ENCODE data around the gene PIK3R1.
A peak's percentile ranks its signal among the peaks of the same experiment; 100 is the strongest.
"Not testable (repeated sequence)": the region's sequence is repeated elsewhere in the genome, so short reads cannot be mapped to it uniquely, and the experiment has no call there.

Gene PIK3R1

GRCh38 chr5:68232277-68232676 lies 16.7 kb downstream of the PIK3R1 start:
- peaks cover 3% of the 10 kb centered on the region for H3K36me3 ChIP-seq (ENCODE audit: control insufficient read depth, insufficient read depth, low read length)
- no peaks in the 10 kb centered on the region for H3K27me3 ChIP-seq (ENCODE audit: control insufficient read depth, insufficient read depth, low read length)
- no peak overlapping the region for H3K4me3 ChIP-seq (ENCODE audit: low read length)
- no peak overlapping the region for H3K27ac ChIP-seq (ENCODE audit: low read depth, low read length)
- H3K9ac ChIP-seq (ENCODE audit: low read length) = no peak overlapping the region
- H3K4me1 ChIP-seq (ENCODE audit: control insufficient read depth, insufficient read depth, low read length) = peaks cover 22% of the 10 kb centered on the region

- H3K9ac ChIP-seq (ENCODE audit: low read length) = no peak overlapping the region
- H3K27ac ChIP-seq (ENCODE audit: low read depth, low read length) = no peak overlapping the region
- no peaks in the 10 kb centered on the region for H3K36me3 ChIP-seq (ENCODE audit: control insufficient read depth, insufficient read depth, low read length)
- peaks cover 29% of the 10 kb centered on the region for H3K4me1 ChIP-seq (ENCODE audit: control insufficient read depth, insufficient read depth, low read length)
- H3K27me3 ChIP-seq (ENCODE audit: control insufficient read depth, insufficient read depth, low read length) = no peaks in the 10 kb centered on the region
- no peak overlapping the region for H3K4me3 ChIP-seq (ENCODE audit: low read length)
These were observed 17.5 kb downstream of the PIK3R1 start for GRCh38 chr5:68233075-68233474.

DNA sequence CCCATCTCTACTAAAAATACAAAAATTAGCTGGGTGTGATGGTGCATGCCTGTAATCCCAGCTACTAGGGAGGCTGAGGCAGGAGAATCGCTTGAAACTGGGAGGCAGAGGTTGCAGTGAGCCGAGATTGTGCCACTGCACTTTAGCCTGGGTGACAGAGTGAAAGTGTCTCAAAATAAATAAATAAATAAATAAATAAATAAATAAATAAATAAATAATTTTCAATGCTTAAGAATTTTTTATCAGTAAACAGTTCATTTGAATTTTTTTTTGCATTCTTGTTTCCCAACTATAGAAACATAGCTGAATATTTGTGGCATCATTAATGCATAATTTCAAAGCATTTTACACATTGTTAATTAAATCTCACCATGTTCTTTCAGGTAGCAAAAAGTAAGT lies 19.7 kb downstream of the PIK3R1 start:
- not testable (repeated sequence) for H3K9ac ChIP-seq (ENCODE audit: low read length); H3K36me3 ChIP-seq (ENCODE audit: control insufficient read depth, insufficient read depth, low read length); H3K4me3 ChIP-seq (ENCODE audit: low read length); H3K27ac ChIP-seq (ENCODE audit: low read depth, low read length); H3K27me3 ChIP-seq (ENCODE audit: control insufficient read depth, insufficient read depth, low read length)
- H3K4me1 ChIP-seq (ENCODE audit: control insufficient read depth, insufficient read depth, low read length) = peaks cover 29% of the 10 kb centered on the region

- H3K9ac ChIP-seq (ENCODE audit: low read length) = no peak overlapping the region
- no peaks in the 10 kb centered on the region for H3K36me3 ChIP-seq (ENCODE audit: control insufficient read depth, insufficient read depth, low read length)
- H3K4me3 ChIP-seq (ENCODE audit: low read length) = peak overlapping the region; percentile 5
- H3K27me3 ChIP-seq (ENCODE audit: control insufficient read depth, insufficient read depth, low read length) = no peaks in the 10 kb centered on the region
- peak overlapping the region; percentile 63 for H3K27ac ChIP-seq (ENCODE audit: low read depth, low read length)
- peaks cover 36% of the 10 kb centered on the region for H3K4me1 ChIP-seq (ENCODE audit: control insufficient read depth, insufficient read depth, low read length)
These were observed 22.2 kb downstream of the PIK3R1 start for GRCh38 chr5:68237715-68238114.

GRCh38 chr5:68239487-68239886 lies 23.9 kb downstream of the PIK3R1 start:
- Histone ChIP-seq H3K4me1 (ENCODE audit: control insufficient read depth, insufficient read depth, low read length) (peaks cover 32% of the 10 kb centered on the region), H3K27me3 (ENCODE audit: control insufficient read depth, insufficient read depth, low read length) (no peaks in the 10 kb centered on the region), H3K4me3 (ENCODE audit: low read length) (peak overlapping the region; percentile 29), H3K36me3 (ENCODE audit: control insufficient read depth, insufficient read depth, low read length) (no peaks in the 10 kb centered on the region), H3K9ac (ENCODE audit: low read length) (no peak overlapping the region), H3K27ac (ENCODE audit: low read depth, low read length) (peak overlapping the region; percentile 63)

- H3K27me3 ChIP-seq (ENCODE audit: control insufficient read depth, insufficient read depth, low read length) = no peaks in the 10 kb centered on the region
- H3K4me3 ChIP-seq (ENCODE audit: low read length) = peak overlapping the region; percentile 18
- H3K4me1 ChIP-seq (ENCODE audit: control insufficient read depth, insufficient read depth, low read length) = peaks cover 36% of the 10 kb centered on the region
- no peaks in the 10 kb centered on the region for H3K36me3 ChIP-seq (ENCODE audit: control insufficient read depth, insufficient read depth, low read length)
- H3K27ac ChIP-seq (ENCODE audit: low read depth, low read length) = peak overlapping the region; percentile 55
- H3K9ac ChIP-seq (ENCODE audit: low read length) = no peak overlapping the region
These were observed 24.6 kb downstream of the PIK3R1 start for GRCh38 chr5:68240202-68240601.

GRCh38 chr5:68240771-68241170 lies 25.2 kb downstream of the PIK3R1 start:
- H3K9ac ChIP-seq (ENCODE audit: low read length) = peak overlapping the region; percentile 7
- peaks cover 36% of the 10 kb centered on the region for H3K4me1 ChIP-seq (ENCODE audit: control insufficient read depth, insufficient read depth, low read length)
- peak overlapping the region; percentile 55 for H3K27ac ChIP-seq (ENCODE audit: low read depth, low read length)
- H3K27me3 ChIP-seq (ENCODE audit: control insufficient read depth, insufficient read depth, low read length) = no peaks in the 10 kb centered on the region
- H3K36me3 ChIP-seq (ENCODE audit: control insufficient read depth, insufficient read depth, low read length) = no peaks in the 10 kb centered on the region
- H3K4me3 ChIP-seq (ENCODE audit: low read length) = no peak overlapping the region

GRCh38 chr5:68242743-68243142 lies 27.2 kb downstream of the PIK3R1 start:
- Histone ChIP-seq H3K9ac (ENCODE audit: low read length) (no peak overlapping the region), H3K27ac (ENCODE audit: low read depth, low read length) (no peak overlapping the region)

DNA sequence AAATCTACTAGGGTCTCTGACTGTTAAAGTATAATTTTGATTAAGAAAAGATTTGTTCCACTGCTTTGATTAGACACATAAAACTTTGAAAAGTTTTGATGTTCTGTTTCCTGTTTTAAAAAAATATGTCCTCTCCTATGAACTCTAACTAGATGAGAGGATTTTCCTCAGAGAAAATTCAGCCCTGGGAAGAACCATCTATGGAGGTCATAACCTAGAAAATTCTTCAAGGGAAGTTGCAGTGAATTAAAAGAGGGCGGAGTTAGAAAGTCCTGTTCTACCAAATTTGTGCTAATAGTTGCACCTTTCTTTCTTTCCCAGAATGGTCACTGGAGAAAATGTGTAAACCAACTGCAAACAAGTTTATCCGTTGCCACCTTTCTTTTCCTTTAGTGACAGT lies 27.7 kb downstream of the PIK3R1 start:
- Histone ChIP-seq H3K27me3 (ENCODE audit: control insufficient read depth, insufficient read depth, low read length) (no peaks in the 10 kb centered on the region), H3K4me1 (ENCODE audit: control insufficient read depth, insufficient read depth, low read length) (peaks cover 25% of the 10 kb centered on the region), H3K36me3 (ENCODE audit: control insufficient read depth, insufficient read depth, low read length) (no peaks in the 10 kb centered on the region), H3K4me3 (ENCODE audit: low read length) (no peak overlapping the region), H3K9ac (ENCODE audit: low read length) (no peak overlapping the region), H3K27ac (ENCODE audit: low read depth, low read length) (no peak overlapping the region)

More at GRCh38 chr5:68242743-68243142, 27.2 kb downstream of the PIK3R1 start:
- H3K4me3 ChIP-seq (ENCODE audit: low read length) = no peak overlapping the region
- peaks cover 29% of the 10 kb centered on the region for H3K4me1 ChIP-seq (ENCODE audit: control insufficient read depth, insufficient read depth, low read length)
- H3K36me3 ChIP-seq (ENCODE audit: control insufficient read depth, insufficient read depth, low read length) = no peaks in the 10 kb centered on the region
- H3K27me3 ChIP-seq (ENCODE audit: control insufficient read depth, insufficient read depth, low read length) = no peaks in the 10 kb centered on the region

DNA sequence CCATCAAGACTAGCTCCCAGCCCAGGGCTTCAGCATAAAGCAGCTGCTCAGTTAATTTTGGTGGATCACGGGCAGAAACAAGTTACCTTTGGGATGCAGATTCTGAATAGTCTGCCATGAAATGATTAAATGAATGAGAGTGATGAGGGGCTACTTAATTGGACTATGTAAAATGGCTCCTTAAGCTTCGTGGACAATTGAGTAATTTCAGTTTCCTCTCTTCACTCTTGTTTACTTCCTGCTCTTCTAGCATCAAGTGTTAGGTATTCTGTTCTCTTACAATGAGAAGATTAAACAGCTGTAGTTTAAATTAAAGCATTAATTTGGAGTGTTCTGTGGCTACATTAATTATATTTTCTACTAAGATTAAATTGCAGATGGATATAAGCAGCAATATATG lies 28.1 kb downstream of the PIK3R1 start:
- Histone ChIP-seq H3K27me3 (ENCODE audit: control insufficient read depth, insufficient read depth, low read length) (no peaks in the 10 kb centered on the region), H3K27ac (ENCODE audit: low read depth, low read length) (no peak overlapping the region), H3K4me1 (ENCODE audit: control insufficient read depth, insufficient read depth, low read length) (peaks cover 28% of the 10 kb centered on the region), H3K36me3 (ENCODE audit: control insufficient read depth, insufficient read depth, low read length) (no peaks in the 10 kb centered on the region), H3K4me3 (ENCODE audit: low read length) (no peak overlapping the region), H3K9ac (ENCODE audit: low read length) (no peak overlapping the region)

DNA sequence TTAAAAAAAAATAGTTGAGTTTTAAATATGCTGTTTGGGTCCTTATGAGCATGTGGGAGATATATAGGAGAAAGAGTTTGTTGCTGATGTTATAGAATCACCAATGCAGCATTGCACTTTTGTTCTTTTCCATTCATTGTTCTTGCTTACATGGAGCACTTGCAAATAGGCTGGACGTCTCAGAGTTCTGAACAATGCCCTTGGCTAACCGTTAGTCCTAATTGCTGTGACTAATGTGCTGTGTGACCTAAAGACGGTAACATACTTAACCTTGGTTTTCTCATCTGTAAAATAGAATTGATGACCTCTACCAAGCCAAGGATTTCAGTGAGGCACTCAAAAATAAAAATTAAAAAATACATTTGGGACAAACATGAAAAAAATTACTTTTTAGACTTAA lies 29.8 kb downstream of the PIK3R1 start:
- Histone ChIP-seq H3K4me1 (ENCODE audit: control insufficient read depth, insufficient read depth, low read length) (peaks cover 32% of the 10 kb centered on the region), H3K9ac (ENCODE audit: low read length) (no peak overlapping the region), H3K27ac (ENCODE audit: low read depth, low read length) (no peak overlapping the region), H3K4me3 (ENCODE audit: low read length) (no peak overlapping the region), H3K36me3 (ENCODE audit: control insufficient read depth, insufficient read depth, low read length) (no peaks in the 10 kb centered on the region), H3K27me3 (ENCODE audit: control insufficient read depth, insufficient read depth, low read length) (no peaks in the 10 kb centered on the region)

GRCh38 chr5:68246802-68247201 lies 31.2 kb downstream of the PIK3R1 start:
- Histone ChIP-seq H3K4me1 (ENCODE audit: control insufficient read depth, insufficient read depth, low read length) (peaks cover 32% of the 10 kb centered on the region), H3K9ac (ENCODE audit: low read length) (no peak overlapping the region), H3K36me3 (ENCODE audit: control insufficient read depth, insufficient read depth, low read length) (no peaks in the 10 kb centered on the region), H3K27me3 (ENCODE audit: control insufficient read depth, insufficient read depth, low read length) (no peaks in the 10 kb centered on the region), H3K27ac (ENCODE audit: low read depth, low read length) (no peak overlapping the region), H3K4me3 (ENCODE audit: low read length) (no peak overlapping the region)

DNA sequence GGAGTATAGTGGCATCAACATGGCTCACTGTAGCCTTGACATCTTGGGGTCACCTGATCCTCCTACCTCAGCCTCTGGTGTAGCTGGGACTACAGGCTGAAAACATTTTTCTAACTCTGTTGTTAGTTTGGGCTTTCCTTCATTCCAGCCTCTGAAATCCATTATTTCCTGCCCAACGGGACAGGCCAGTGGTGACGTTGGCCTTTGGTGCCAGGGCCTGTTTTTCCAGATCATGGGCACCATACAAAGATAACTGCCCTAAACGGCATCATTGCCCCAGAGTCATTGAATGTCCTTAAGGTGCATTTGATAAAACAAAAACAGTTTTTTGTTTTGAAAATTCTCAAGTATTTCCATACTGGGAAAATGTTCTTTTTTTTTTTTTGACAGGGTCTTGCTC lies 32.1 kb downstream of the PIK3R1 start:
- H3K27me3 ChIP-seq (ENCODE audit: control insufficient read depth, insufficient read depth, low read length) = no peaks in the 10 kb centered on the region
- H3K4me1 ChIP-seq (ENCODE audit: control insufficient read depth, insufficient read depth, low read length) = peaks cover 36% of the 10 kb centered on the region
- H3K9ac ChIP-seq (ENCODE audit: low read length) = no peak overlapping the region
- no peak overlapping the region for H3K27ac ChIP-seq (ENCODE audit: low read depth, low read length)
- no peaks in the 10 kb centered on the region for H3K36me3 ChIP-seq (ENCODE audit: control insufficient read depth, insufficient read depth, low read length)
- H3K4me3 ChIP-seq (ENCODE audit: low read length) = no peak overlapping the region

Measured in rectal smooth muscle tissue (tissue), 1 donor.